Sigmoid colon (tissue), 4 donors: ENCODE results near the gene GPR34.

Experiments used
- EP300 ChIP-seq, 4 donors: sonication (generic); formaldehyde crosslinking; IDR thresholded peaks; one replicate each; pipeline ENCODE4 v1.6.1; 2017; ENCODE audit warnings: antibody characterized with exemption in 4 of 4
- POLR2A ChIP-seq, 2 donors: fragments of 450-650 bp; IDR thresholded peaks; one replicate each; pipeline ENCODE4 v1.6.1; 2016; ENCODE audit warnings: antibody characterized with exemption in 2 of 2, mild to moderate bottlenecking in 2 of 2, moderate library complexity in 2 of 2
- POLR2AphosphoS5 ChIP-seq, 4 donors: sonication (generic); formaldehyde crosslinking; IDR thresholded peaks; one replicate each; pipeline ENCODE4 v1.6.1; 2017; ENCODE audit warnings: antibody characterized with exemption in 4 of 4
- TF ChIP-seq, protein P1 (sequence below), 4 experiments: fragments of 450-650 bp in 3 of 4; fragments of 200-600 bp in 1 of 4; IDR thresholded peaks; one replicate each; pipeline ENCODE4 v1.5.1; 2016 to 2019; ENCODE audit warnings: antibody characterized with exemption in 4 of 4, mild to moderate bottlenecking in 3 of 4, moderate library complexity in 2 of 4

DNA sequence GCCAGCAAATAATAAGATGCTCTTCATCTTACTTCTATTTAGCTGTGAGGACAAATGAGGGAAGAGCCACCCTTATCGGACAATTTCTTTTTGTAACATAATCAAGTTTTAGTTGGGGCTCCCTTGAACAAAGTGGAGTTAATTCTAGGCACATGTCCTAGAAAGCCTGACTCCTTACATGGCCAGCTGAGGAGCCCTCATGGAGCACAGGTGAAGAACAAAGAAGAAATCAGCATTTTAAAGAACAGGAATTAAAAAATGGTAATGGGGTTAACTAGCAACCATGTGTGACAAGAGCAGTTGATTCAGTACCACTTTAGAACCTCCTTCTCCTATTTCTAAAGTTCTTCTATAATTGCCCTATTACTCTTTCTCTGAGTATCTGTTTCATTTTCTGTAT is 51.1 kb downstream of the GPR34 start:
- TF ChIP-seq, protein P1, sequence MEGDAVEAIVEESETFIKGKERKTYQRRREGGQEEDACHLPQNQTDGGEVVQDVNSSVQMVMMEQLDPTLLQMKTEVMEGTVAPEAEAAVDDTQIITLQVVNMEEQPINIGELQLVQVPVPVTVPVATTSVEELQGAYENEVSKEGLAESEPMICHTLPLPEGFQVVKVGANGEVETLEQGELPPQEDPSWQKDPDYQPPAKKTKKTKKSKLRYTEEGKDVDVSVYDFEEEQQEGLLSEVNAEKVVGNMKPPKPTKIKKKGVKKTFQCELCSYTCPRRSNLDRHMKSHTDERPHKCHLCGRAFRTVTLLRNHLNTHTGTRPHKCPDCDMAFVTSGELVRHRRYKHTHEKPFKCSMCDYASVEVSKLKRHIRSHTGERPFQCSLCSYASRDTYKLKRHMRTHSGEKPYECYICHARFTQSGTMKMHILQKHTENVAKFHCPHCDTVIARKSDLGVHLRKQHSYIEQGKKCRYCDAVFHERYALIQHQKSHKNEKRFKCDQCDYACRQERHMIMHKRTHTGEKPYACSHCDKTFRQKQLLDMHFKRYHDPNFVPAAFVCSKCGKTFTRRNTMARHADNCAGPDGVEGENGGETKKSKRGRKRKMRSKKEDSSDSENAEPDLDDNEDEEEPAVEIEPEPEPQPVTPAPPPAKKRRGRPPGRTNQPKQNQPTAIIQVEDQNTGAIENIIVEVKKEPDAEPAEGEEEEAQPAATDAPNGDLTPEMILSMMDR (IDR thresholded peaks at IDR 0.05): no peak
- TF ChIP-seq POLR2A (IDR thresholded peaks at IDR 0.05): no peak
- no peak for TF ChIP-seq POLR2AphosphoS5 (IDR thresholded peaks at IDR 0.05)
- TF ChIP-seq EP300 (IDR thresholded peaks at IDR 0.05): no peak
